ENCODE results near the gene FAM136A.

The FAM136A gene

GRCh38 chr2:70248181-70248847 lies 53.6 kb downstream of the FAM136A start, which contains the start of gene TIA1:
TIA1 (minus strand) TSS chr2:70248628; CDS start chr2:70248430, 198 bp downstream.
- no peak for TF ChIP-seq GATA3 (IDR thresholded peaks at IDR 0.05; ENCODE audit: low read depth, low read length)
- TF ChIP-seq GATA2 (IDR thresholded peaks at IDR 0.05; ENCODE audit: low read depth, low read length) = no peak

- TF ChIP-seq GATA3 (IDR thresholded peaks at IDR 0.05; ENCODE audit: low read depth, low read length) (no peak), GATA2 (IDR thresholded peaks at IDR 0.05; ENCODE audit: low read depth, low read length) (no peak)
Observed at GRCh38 chr2:70247364-70248180, 54.3 kb downstream of the FAM136A start.
